Bone marrow (tissue), 2 donors: ENCODE measurements around the gene LRRN4CL.
A peak's percentile ranks its signal among the peaks of the same experiment; 100 is the strongest.
"Not testable (repeated sequence)": the region's sequence is repeated elsewhere in the genome, so short reads cannot be mapped to it uniquely, and the experiment has no call there.

Experiments used
- DNase-seq, 2 donors: peaks; one replicate each; lab custom pipeline; 2025; lab: John Stamatoyannopoulos, UW

The LRRN4CL gene

GRCh38 chr11:62709247-62710000 lies 20.1 kb upstream of the LRRN4CL start:
- peak; percentile 80 to 99 for DNase-seq

GRCh38 chr11:62708793-62709192 lies 19.5 kb upstream of the LRRN4CL start:
- no peak for DNase-seq

GRCh38 chr11:62708392-62708791 lies 19.1 kb upstream of the LRRN4CL start:
- no peak for DNase-seq

GRCh38 chr11:62707277-62707861 lies 18.0 kb upstream of the LRRN4CL start, which contains the start of the genes BSCL2 and GNG3:
Gene BSCL2, minus strand, starts transcription at chr11:62707424. Its CDS starts 229 bp downstream, at chr11:62707195.
Gene GNG3, plus strand, starts transcription at chr11:62707676. Its CDS starts 620 bp downstream, at chr11:62708296.
- DNase-seq: no peak

- DNase-seq: no peak
These were observed 17.5 kb upstream of the LRRN4CL start for GRCh38 chr11:62706850-62707247.

- DNase-seq: peak; percentile 83 to 85
These were observed 16.8 kb upstream of the LRRN4CL start for GRCh38 chr11:62705880-62706849.

GRCh38 chr11:62705413-62705812 lies 16.1 kb upstream of the LRRN4CL start:
- no peak for DNase-seq

GRCh38 chr11:62703921-62704320 lies 14.6 kb upstream of the LRRN4CL start:
- not testable (repeated sequence) for DNase-seq

GRCh38 chr11:62702246-62702645 lies 12.9 kb upstream of the LRRN4CL start:
- DNase-seq: peak in 1 of 2 donors; percentile 8

GRCh38 chr11:62694455-62695167 lies 5.3 kb upstream of the LRRN4CL start:
- peak; percentile 46 to 56 for DNase-seq

- not testable (repeated sequence) for DNase-seq
These were observed 4.3 kb upstream of the LRRN4CL start for GRCh38 chr11:62693624-62694023.

GRCh38 chr11:62688491-62688890 lies 839 bp downstream of the LRRN4CL start:
- DNase-seq: no peak

- no peak for DNase-seq
These were observed 1.6 kb downstream of the LRRN4CL start for GRCh38 chr11:62687508-62688396.

GRCh38 chr11:62682518-62682917 lies 6.8 kb downstream of the LRRN4CL start:
- no peak for DNase-seq

- DNase-seq: peak in 1 of 2 donors; percentile 62
These were observed 8.5 kb downstream of the LRRN4CL start for GRCh38 chr11:62680825-62681240.

GRCh38 chr11:62678770-62679696 lies 10.3 kb downstream of the LRRN4CL start, which contains the start of gene UBXN1:
Gene UBXN1, minus strand, starts transcription at chr11:62679073. Its CDS starts 150 bp downstream, at chr11:62678923.
- DNase-seq: peak; percentile 83 to 87

- no peak for DNase-seq
These were observed 10.9 kb downstream of the LRRN4CL start for GRCh38 chr11:62678433-62678769.

GRCh38 chr11:62677714-62678113 lies 11.6 kb downstream of the LRRN4CL start:
- DNase-seq: no peak

GRCh38 chr11:62677156-62677555 lies 12.2 kb downstream of the LRRN4CL start:
- DNase-seq: no peak
